ENCODE measurements around the gene RFTN1.
A peak's percentile ranks its signal among the peaks of the same experiment; 100 is the strongest.

Gene RFTN1

DNA sequence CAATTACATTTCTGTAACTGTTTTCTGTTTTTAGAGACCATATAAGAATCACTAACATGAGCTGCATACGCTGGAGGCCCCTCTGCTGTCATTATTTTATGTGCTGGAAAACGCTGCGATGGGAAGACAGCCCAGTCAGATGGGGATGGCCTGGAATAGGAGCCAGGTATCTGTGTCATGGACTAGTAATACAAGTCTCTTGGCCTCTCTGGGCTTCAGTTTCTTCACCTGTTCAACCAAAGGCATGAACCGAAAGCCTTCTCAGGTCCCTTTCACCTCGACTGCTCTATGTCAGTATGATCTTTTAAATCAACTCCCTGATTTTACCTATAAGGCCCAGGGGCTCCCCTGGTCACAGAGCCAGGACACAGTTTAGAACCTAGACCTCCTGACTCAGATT, 14.6 kb upstream of the RFTN1 start:
- no peak for DNase-seq

DNA sequence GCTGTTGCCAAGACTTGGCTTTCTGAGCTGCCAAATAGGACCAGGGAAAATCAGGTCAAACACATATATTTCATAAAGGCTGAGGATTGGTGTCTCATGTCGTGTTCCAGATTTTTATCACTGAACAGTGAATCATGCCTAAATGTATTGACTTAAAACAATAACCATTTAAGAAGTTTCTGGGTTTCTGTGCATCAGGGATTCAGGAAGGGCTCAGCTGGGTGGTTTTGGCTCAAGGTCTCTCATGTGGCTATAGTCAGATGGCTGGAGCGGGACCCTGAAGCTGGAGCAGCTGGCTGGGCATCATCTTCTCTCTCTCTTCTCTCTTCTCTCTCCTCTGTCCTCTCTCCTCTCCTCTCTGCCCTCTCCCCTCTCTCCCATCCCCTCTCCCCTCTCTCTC, 10.7 kb upstream of the RFTN1 start:
- DNase-seq: no peak

DNA sequence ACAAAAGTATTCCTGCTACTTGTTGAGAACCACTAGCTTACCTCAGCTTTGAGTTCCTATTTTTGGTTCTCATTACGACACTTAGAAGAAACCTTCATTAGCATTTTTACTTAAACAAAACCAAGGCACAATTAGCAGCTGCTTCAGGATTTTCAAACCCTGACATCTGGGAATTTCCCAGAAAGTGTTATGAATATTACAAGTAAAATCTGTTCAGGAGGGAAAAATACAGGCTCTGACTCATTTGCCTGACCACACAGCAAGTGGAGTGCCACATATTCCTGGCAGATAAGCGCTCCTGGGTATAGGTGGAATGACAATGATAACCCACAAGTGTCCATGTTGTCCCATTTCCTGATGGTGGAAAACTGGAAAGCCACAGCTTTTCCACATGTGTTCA, 10.3 kb upstream of the RFTN1 start:
- no peak for DNase-seq

DNA sequence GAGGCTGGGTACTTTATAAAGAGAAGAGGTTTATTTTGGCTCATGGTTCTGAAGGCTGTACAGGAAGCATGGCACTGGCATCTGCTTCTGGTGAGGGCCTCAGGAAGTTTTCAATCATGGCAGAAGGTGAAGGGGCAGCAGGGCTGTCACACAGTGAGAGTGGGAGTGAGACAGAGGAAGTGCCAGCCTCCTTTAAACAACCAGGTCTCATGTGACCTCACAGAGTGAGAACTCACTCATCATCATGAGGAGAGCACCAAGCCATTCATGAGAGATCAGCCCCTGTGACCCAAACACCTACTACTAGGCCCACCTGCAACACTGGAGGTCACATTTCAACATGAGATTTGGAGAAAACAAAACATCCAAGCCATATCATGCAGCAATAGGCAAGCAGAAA, 9.3 kb upstream of the RFTN1 start:
- no peak for DNase-seq

DNA sequence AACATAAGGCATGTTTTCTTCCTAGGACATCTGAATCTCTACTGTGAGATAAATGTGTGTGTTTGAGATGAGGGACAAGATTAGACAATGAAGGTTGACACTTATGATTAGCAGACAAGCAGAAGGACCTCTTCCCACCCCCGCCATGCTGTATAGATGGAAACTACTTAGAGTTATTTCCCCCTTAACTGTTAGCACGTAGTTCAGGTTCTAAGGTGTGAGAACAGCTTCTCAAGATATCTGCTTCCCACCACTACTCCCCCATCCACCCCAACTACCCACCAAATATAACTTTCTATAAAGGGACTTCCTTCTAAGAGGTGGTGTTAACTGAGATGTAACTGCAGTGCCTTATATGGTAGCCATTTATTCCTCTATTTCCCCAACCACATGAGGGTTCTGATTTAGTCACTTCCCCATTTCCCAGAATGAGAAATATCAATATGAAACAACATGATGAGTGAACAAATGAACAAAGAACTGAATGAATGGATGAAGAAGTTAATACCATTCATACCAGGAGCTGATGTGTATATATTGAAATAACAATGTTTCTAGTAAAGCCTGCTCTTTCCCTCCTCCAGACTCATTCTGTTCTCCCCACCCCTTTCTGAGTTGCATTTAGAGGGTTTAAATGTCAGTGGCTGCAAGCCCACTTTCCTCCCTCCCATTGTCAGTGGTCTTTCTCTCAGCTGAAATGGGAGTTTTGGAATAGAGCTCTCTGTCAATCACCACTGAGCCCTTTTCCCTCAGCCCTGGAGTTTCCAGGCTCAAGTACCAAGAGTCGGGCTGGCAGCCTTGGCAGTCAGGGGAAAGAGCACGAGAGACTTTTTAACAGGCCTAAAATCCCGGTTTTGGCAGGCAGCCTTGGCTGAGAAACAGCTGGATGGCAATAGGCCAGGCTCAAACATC, 7.7 kb upstream of the RFTN1 start:
- no peak for DNase-seq

DNA sequence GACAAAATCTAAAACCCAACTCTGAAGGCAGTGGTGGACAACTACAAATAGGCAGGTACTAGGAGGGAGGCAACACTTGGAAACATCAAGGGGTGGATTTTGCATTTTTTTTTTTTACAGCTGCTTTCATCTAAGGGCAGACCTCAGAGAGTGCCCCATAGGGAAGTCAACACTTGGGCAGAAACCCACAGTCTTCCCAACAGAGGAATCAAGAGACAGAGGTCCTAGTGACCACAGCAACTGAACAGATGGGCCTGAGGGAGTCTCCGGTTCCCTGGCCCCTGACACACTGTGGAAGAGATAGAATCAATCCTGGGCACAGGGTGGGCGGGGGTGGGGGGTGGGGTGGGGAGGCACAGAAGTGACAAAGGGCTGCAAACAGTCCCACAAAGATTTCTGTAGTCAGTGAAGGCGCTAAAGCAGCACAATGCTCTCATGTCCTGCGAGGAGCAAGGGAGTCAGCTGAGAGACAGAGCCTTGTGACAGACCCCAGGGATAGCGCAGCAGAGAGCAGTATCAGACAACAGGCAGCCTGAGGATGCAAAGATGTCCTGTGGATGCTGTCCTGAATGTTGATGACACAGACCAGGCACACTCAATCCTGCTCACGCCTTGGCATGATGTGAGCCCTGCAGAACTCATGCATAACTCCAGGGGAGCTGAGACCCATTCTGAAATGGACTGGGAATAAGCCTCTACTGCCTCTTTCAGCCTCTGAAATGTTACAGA, 6.9 kb upstream of the RFTN1 start:
- no peak for DNase-seq

DNA sequence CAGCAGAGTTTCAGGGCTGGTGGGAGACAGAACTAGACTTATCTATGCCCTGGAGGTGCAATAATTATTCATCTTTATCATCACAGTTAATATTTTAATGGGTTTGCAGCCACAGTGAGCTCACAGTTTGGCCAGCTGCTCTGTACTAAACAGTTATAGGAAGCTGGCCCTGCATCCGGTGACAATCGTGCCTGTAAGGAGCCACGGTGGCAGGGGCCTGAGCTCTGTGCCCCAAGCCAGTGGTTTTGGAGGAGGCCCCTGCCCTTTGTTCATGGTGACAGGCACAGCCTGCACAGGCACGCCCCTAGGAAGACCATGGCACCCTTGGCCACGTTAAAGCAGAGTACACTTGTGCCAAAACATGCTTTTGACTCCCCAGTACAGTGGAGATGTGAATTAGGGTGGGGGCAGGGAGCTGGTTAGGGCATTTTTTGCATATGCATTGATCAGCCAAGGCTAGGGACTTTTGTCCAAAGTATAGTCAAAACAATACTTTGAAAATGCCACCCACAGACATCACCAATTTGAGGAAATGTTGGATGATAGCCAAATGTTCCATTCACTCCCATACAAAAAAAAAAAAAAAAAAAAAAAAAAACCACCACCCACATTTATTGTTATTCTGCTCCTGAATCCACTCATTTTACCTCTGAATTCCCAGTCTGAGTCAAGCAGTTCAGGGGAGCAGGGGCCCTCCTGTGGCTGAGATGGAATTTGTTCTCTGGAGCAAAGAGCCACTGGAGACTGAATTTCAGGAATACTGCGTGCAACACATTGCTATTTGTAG, 3.4 kb upstream of the RFTN1 start:
- DNase-seq: no peak

DNA sequence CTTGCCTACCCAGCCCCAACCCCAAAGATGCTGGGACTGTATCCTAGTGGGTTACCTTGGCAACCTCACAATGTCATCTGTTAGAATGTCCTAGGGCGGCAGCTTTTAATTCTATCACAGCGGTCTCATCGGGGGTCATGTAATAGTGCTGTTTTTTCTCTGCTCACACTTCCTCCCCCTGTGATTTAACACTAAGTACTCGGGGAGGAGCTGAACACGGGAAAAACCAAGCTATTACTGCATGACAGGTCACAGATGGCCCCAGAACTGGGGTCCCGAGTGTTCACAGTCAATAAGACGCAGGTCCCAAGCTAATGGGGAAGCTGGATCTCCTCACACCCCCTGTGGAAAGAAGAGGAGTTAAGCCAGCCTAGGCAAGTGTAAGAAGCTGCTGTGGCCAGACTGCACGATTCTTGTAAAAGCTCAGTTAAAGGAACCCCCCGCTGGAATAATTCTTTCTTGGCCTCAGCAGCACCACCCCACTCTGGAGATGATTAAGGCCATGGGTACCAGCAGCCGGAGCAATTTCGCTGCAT, 2.5 kb upstream of the RFTN1 start:
- DNase-seq: no peak

DNA sequence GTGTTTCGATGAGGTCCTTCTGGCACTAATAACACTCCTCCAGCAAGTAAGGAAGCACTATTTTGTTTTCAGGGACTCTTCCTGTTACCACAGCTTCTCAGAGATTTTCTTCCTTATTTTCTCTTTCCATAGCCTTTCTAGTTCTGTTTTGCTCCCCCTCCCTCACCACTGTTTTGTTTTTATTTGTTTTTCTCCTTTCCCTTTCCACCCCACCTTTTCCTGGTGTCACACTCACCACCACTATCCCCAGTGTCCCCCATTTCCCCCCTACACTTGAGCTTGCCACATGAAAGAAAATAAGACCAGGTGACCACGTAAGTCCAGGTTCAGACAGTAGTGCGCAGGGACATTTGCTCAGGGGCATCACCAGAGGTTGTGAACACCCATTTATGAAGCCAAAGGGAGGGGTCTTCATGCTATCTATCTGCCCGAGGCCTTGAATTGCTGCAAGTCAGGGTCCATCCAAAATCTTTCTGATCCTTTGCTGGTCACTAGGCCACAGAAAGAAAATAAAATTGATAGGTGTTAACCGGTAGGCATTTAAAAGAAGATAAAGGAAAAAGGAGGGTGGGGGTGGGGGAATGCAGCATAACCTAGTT, 1.4 kb upstream of the RFTN1 start:
- DNase-seq: no peak

DNA sequence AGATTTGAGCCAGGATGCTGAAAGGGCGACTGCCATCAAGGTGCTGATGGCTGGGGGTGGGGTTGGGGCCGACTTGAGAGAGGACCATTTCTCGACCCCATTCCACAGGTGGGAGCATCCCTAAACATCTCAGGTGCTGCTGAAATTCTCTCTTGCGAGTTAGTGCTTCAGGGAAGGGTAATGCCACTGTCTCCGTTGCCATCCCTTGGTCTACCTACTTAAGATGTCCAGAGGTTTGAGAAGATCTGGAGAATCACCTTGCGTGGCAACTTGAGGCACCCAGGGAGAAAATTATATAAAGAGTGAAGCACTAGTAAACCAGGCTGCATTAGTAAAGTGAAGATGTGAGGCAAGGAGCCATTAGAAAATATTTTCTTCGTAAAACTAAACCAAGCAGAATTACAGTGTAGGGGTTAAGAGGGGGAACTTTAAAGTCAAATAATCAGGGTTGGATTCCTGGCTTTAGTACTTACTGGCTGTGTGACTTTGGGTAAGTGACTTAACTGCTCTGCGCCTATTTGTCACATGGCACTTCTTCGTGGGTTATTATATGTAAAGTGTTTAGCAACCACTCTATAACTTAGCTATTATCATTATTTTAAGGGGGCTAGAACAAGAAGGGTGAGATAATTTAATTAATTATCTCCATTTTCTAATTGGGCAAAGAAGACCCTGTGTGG, 662 bp upstream of the RFTN1 start:
- DNase-seq: no peak

DNA sequence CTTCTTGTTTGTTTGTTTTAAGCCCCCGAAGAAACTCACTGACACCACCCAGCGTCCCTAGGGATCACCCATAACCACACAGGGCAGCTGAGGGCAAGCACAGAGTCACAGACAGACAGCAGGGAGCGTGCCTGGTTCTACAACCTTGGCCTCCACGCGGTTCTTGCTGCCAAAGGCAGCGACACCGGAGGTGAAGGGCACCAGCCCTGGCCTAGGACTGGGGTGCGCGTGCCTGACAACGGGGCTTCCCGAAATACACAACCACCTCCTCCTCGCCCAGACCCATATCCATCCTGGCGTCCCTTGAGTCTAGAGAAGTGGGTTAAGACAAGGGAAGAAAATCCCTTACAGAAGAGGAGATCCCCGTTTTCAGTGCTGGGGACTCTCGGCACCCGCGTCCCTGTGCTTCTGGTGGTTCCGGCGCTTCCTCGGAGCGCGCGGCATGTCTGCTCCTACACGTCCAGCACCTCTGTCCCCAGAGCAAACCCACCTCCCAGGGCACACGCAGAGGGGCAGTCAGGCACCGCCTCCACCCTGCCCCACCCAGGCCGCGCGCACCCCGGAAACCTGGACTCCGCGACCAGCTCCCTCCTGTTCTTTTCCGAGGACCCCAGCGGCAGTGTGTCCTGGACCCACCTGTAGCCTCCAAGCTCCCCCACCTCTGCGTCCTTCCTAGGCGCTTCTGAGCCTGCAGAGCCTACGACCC, 911 bp downstream of the RFTN1 start:
- peak; percentile 58 for DNase-seq

DNA sequence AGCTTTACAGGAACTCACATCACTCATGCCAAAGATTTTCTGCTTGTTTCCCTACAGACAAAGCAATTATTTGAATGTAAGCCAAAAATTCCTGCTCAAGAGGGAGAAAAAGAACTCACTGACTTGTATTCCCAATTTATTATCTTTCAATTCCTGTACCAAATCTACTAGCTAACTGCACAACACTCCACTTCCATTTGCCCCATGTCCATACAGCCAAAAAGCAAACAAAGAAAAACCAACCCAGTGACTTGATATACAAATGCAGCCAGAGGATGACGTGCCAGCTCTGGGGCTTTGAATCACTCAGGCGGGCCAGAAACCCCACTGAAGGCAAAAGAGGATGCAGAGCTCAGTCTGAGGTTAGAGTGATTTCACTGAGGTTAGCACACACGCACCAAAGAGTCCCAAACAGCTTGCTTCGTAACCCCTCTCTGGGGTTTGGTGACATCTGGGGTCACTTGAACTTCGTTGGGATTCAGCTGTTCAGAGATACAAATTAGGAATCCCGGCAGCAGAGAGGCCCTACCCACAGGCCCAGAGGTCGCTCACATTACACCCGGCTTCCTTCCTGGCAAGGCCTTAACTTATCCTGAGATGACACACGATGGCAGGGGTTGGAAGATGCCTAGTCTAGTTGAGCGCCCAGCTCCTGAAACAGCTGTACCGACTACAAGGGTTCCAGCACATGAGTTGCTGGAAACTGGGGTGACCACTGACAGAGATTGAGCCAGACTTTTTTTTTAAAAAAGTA, 1.6 kb downstream of the RFTN1 start:
- no peak for DNase-seq

DNA sequence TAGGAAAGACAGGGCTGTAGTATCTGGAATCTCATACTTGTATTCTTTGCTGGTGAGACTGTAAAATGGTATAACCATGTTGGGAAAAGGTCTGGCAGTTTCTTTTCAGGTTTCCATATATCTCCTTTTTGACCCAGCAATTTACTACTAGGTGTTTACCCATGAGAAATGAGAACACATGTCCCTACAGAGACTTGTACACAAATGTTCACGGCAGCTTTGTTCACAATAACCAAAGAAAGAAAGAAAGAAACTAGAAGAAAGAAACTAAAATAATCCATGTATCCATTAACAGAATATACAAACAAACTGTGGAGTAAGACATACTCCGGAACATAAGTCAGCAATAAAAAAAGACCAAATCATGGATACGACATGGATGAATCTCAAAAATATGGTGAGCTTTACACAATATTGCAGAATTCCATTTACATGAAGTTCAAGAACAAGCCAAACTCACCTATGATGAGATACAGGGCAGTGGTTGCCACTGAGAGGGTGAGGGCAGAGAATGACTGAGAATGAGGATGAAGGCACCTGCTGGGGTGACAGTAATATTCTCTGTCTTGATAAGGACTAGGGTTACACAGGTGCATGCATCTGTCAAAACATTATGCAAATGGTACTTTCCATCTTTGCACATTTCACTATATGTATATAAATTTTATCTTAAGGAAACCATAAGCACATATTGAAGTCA, 2.7 kb downstream of the RFTN1 start:
- DNase-seq: no peak

DNA sequence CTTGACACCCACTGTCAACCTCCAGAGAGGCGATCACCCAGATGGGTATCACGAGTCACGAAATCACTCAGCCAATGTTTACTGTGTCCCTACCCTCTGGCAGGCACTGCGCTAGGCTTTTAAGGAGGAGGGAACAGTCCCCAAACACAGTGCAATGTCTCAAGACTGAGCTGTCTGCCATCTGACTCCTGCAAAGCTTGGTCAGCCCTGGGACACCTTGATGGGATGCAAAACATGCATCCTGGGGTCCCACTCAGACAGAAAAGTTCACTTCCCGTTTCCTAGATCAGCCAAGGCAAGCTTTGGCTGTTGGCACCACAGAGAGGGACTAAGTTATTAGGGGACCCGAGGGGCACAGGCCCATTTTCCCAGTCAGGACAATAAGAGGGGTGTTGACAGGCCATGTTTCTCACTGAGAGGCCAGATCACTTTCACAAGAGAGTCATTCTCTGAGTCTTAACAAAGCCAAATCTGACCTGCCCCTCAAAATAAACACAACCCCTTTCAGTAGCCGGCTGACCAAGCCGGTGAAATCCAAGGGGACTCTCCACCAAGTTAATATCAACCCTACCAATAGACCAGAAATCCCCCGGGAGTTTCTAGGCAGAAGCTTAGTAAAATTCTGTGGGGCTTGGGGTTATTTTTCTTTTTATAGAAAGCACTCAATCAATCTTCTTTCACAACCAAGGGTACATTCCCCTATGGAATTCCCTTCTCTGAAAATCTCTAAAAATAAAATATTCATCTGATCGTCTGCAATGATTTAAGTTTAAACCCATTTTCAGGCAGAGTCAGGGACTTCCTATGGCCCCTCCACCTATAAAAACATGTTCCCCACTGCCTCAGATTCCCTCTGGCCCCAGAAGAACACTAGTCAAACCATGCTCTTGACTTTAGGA, 3.5 kb downstream of the RFTN1 start:
- DNase-seq: no peak

DNA sequence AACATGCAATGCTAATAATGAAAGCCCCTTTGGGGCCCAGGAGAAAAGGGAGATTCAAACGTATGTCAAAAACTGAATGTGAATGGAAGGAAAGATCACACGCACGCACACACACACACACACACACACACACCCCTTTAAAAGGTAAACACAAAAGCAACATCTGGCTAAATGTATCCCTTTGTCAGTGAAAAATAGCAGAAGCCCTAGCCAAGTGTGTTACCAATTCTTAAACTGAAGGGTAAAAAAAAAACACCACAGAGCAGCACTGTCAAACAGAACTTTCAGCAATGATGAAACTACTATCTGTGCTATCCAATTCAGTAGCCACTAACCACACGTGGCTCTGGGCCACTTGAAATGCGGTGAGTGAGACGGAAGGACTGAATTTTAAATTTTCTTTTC, 4.9 kb downstream of the RFTN1 start:
- DNase-seq: no peak

DNA sequence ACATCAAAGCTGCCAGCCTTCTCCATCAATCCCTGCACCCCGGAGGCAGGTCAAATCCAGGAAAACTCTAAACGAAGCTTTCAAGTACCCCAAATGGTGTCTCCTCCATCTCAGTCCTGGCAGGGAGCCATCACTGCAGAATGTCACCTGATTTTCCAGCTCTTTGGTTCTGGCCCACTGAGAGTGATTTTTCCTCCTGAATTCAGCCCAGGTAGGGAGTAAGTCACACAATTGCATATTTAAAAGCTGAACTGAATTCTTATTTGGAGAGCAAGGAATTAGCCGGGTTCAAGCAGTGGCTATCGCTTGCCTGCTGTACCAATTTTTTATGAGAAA, 5.3 kb downstream of the RFTN1 start:
- no peak for DNase-seq

DNA sequence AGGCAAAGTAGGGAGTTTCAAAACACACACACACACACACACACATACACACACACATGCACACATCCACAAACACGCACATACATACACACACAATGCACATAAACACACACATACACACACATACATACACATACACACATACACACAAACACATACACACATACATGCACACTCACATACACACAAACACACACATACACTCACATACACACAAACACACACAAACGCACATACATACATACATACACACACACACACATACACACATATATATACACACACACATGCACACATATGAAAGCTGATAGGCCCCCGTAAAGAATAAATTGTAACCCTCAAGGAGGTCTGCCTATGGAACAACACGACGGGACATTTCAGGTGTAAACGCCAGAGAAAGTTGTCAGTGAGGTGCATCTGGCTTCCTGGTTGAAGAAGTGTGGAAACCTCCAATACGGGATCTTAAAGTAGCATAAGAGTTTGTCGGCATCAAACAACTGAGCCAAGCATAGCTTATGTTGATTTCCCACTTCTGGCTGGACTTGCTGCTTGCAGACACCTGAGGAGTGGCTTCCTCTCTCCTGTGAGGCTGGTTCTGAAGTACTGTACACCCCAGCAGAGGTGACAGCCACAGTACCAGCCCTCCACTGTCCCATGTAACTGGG, 5.8 kb downstream of the RFTN1 start:
- DNase-seq: no peak

DNA sequence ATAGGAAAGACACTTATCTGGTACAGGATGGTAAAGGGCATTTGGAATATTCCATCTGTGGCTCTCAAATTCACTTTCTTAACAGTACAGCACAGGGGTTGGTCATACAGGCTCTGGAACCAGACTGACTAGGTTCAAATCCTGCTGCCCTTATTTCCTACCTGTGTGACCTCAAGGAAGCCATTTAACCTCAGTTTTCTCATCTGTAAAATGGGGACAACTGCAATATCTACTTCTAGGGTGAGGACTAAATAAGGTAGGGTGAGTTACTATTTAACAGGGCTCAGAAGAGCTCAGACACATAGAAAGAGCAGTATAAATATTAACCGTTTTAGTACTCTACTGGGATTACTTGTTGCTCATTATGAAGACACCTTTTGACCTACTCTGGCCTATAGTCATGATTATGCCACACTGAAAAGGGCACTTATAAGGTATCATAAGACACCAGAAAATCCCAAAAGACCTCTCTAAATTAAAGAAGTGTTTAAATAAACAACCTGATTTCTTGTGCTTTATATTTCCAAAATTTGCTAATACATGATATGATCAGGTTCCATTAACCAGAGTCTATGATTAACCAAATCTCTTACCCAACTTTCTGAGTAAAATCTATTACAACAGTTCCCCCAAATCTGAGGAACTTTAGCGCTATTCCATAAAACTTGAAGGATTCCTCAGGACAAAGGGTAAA, 6.5 kb downstream of the RFTN1 start:
- no peak for DNase-seq
